ENCODE measurements around the gene C1orf141. TPM values are rescaled to one million over a fixed set of nuclear protein-coding genes. Genes with fewer than 3 reads are reported as not detected.

The C1orf141 gene
- total and polyA plus RNA-seq, 8 donors, result 0.24 to 2.3 (median 0.40) TPM; not detected in 2

- no peaks in the 10 kb centered on the region for H3K9me3 ChIP-seq
- no peak overlapping the region for H3K27ac ChIP-seq
- DNase-seq (no peak), ATAC-seq (no peak)
- intact Hi-C loops (cut with DNase I), result no loop called here
- no peak for TF ChIP-seq CTCF (IDR thresholded peaks at IDR 0.05)
- H3K36me3 ChIP-seq, result peaks cover 0 to 92% of the 10 kb centered on the region in 2 donors
- no peaks in the 10 kb centered on the region for H3K4me1 ChIP-seq
- H3K4me3 ChIP-seq, result no peak overlapping the region
- H3K27me3 ChIP-seq, result no peaks in the 10 kb centered on the region
Measured at GRCh38 chr1:67044631-67045270, 90.0 kb downstream of the C1orf141 start.

- TF ChIP-seq CTCF (IDR thresholded peaks at IDR 0.05), result no peak
- H3K36me3 ChIP-seq, result peaks cover 0 to 90% of the 10 kb centered on the region in 2 donors
- intact Hi-C loops (cut with DNase I), result no loop called here
- no peaks in the 10 kb centered on the region for H3K27me3 ChIP-seq
- H3K4me1 ChIP-seq, result no peaks in the 10 kb centered on the region
- H3K27ac ChIP-seq, result no peak overlapping the region
- DNase-seq (no peak), ATAC-seq (no peak)
- no peak overlapping the region for H3K4me3 ChIP-seq
- H3K9me3 ChIP-seq, result no peaks in the 10 kb centered on the region
Measured at GRCh38 chr1:67043366-67043765, 91.4 kb downstream of the C1orf141 start.

Other genes with a start within 250 kb of the C1orf141 start
- 10 to 100 TPM in 1 of 2 donors, 1 to 10 TPM in 1; 6.5 to 12.4 TPM for gene DNAI4, start 210.1 kb downstream of the C1orf141 start, total RNA-seq
- 10 to 100 TPM in 4 of 6 donors, 1 to 10 TPM in 2; 7.7 to 13.9 (median 11.8) TPM for gene DNAI4, start 210.1 kb downstream of the C1orf141 start, polyA plus RNA-seq (ENCODE audit: insufficient read length in 6 of 6)
- 10 to 100 TPM; 34.5 to 38.5 TPM for gene MIER1, start 210.0 kb downstream of the C1orf141 start, total RNA-seq
- 10 to 100 TPM; 30.9 to 36.2 (median 34.3) TPM for gene MIER1, start 210.0 kb downstream of the C1orf141 start, polyA plus RNA-seq (ENCODE audit: insufficient read length in 6 of 6)
- 10 to 100 TPM in 1 of 2 donors, 1 to 10 TPM in 1; 9.2 to 10.9 TPM for gene SLC35D1, start 80.8 kb downstream of the C1orf141 start, total RNA-seq
- 10 to 100 TPM in 2 of 6 donors, 1 to 10 TPM in 4; 8.5 to 10.9 (median 9.3) TPM for gene SLC35D1, start 80.8 kb downstream of the C1orf141 start, polyA plus RNA-seq (ENCODE audit: insufficient read length in 6 of 6)
- under 1 TPM in 1 of 2 donors, not detected in 1; 0.31 TPM for gene IL23R, start 31.5 kb upstream of the C1orf141 start, total RNA-seq
- gene IL23R, start 31.5 kb upstream of the C1orf141 start, polyA plus RNA-seq (ENCODE audit: insufficient read length in 6 of 6), result under 1 TPM in 4 of 6 donors, not detected in 2; 0.06 to 0.18 (median 0.11) TPM
- gene IL12RB2, start 172.9 kb upstream of the C1orf141 start, total RNA-seq, result 1 to 10 TPM in 1 of 2 donors, under 1 TPM in 1; 0.90 to 1.1 TPM
- 1 to 10 TPM in 1 of 6 donors, under 1 TPM in 5; 0.48 to 1.2 (median 0.65) TPM for gene IL12RB2, start 172.9 kb upstream of the C1orf141 start, polyA plus RNA-seq (ENCODE audit: insufficient read length in 6 of 6)

Data from left lung (tissue), 10 donors.